Stimulated activated CD4-positive, alpha-beta T cell treated with anti-CD3 and anti-CD28 coated beads, Interleukin-15, amount 100 ng/mL, for 24 hours (primary cell): Measurements from ENCODE around the gene TSPAN14.

Source experiments
- DNase-seq: peaks from one replicate; pipeline ENCODE4 v3.0.0-alpha.2; 2020

The TSPAN14 gene

DNA sequence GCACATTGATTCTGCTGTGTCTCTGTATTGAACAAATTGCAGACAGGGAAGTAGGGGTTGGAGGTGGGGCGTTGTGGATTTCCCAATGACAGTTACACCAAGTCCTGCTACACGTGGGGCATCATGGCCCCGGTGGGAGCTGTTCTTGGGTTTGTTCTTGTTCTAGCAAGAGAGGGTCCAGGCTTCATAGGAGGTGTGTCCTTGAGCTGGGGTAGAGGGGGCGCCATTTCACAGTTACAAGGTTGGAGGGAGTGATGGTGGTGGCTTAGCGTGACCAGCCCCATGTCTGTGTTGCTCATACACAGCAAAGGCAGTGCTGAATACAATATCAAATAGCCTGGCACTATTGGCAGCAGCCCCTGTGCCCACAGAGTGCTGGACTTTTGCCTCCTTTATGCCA is 99.3 kb downstream of the TSPAN14 start:
- no peak for DNase-seq

DNA sequence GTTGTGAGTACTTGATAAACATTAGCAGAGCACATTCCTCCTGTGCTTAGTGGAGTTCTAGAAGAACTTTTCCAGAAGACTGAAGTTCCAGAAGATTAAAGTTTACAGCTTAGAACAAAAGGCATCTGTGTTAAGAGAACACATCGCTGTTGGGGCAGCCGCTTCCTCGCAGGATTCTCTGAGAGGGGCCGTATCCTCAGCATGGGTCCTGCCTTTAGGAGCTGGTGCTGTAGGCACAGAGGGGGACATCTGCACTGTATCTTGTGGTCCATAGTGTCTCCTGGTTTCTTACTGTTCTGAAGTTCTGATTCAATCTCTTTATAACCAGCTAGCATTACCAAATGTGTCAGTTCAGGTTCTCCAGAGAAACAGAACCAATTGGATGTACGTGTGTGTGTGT is 99.9 kb downstream of the TSPAN14 start:
- DNase-seq: no peak

DNA sequence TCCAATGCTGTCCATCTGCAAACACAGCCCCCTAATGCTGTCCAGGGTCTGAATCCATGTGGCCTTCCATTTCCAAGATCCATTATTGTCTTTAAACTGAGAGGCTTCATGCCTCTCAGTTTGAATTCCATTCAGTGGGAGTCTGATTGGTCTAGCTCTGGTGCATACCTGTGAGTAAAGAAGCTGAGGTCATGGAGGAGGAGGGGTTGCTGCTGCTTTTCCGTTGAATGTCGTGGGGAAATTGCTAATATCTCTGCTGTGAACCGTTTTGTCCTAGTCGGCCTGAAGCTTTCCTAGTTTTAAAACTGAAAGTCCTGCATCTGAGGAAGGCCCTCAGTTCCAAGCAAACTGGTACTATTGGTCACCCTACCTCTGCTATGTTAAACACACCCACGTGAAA is 101.3 kb downstream of the TSPAN14 start:
- no peak for DNase-seq

DNA sequence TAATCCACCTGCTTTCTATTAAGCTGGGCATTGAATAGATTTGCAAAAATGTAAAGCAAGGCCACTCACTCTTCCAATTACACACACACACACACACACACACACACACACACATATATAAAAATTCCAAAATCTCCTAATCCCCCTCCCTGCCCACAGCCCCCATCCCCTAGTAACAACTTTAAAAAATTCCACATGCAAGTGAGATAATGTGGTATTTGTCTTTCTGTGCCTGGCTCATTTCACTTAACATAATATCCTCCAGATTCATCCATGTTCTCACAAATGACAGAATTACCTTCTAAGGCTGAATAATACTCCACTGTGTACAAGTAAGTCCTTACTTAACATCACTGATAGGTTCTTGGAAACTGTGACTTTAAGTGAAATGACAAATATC is 107.8 kb downstream of the TSPAN14 start:
- no peak for DNase-seq

DNA sequence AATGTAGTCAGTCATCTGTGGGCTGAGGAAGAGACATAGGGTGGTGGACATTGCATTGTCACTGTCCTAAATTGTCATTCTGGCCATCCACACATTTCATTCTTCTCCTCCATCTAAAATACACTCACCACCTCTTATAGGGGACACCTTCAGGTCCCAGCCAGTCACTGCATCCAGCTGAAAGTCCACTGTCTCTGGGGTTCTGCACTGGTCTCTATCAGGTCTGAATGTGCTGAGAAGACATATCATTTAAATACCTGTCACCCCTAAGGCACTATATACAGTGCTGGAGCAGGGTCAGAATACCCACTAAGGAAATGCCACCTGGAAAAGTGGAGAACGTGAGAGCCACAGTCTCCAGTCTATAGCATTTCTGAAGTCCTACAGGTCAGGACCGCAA is 113.2 kb downstream of the TSPAN14 start:
- no peak for DNase-seq

DNA sequence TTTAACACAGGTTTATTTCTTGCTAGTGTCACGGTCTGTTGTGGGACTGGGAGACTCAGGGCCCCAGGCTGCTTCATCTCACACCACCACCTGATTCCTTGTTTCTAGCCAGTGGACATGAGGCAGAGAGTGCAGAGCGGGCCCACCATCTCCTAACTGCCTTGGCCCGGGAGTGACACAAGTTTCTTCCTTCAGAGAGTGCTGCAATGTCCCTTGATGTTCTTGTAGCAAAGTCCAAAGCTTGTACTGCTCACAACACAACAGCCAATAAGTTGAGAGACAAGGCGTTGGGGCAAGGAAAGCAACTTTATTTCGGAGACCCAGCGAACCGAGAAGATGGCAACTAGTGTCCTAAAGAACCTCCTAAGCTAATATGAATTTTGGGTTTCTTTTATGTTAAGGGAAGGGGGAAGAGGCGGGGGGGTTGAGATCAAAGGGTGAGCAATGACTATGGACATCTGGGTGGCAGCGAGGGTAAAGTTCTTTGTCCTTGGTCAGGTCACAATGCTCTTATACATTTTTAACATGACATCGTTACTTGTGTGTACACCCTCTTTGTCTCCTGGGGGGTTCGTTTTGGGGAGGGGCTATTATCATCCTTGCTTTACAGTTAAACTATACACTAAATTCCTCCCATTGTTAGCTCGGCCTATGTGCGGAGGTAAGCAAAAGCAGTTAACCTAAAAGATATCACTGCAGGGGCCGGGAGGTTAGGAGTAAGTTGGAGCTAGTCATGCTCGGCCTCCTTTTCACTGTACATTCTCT is 115.2 kb downstream of the TSPAN14 start:
- DNase-seq: no peak

DNA sequence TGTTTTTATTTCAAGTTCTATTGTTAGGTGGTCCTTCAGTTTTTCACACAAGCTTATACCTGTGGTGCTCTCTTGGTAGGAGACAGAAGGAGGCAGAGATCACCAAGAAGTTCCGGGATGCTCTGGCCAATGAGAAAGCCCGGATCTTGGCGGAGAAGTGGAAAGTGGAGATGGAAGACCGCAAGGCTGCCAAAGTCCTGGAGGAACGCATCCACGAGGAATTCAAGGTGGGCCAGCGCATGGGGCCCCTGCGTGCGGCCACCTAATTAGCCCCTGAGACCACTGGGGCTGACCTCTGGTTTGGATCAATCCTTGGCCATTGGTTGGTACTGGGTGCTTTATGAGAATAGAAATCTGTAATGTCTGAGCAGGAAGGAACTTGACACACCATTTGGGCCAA is 117.2 kb downstream of the TSPAN14 start:
- DNase-seq: no peak

DNA sequence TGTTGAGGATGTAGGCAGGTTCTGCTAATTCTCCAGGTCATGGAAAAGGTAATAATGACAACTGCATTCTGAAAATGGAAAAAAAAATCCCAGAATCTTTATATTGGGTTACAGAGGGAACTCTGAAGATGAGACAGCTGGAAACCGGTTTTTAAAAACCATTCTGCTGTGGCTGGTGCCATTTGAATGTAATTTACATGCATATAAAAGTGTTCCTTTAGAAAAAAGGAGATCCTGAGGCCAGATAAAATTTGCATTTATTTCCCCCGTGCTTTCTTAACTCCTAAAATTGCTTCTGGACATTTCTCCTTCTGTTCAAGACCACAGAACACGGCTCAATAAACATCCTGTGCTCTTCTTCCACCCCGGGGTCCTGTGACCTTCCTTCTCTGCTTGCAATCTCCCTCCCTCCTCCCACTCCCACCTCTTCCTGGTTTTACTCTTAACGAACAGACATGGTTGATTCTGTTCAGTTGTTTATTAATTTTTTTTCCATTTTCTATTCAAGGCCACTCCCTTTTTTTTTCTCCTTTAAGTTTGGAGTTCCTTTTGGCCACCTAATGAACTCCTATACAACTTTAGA is 125.2 kb downstream of the TSPAN14 start:
- no peak for DNase-seq

DNA sequence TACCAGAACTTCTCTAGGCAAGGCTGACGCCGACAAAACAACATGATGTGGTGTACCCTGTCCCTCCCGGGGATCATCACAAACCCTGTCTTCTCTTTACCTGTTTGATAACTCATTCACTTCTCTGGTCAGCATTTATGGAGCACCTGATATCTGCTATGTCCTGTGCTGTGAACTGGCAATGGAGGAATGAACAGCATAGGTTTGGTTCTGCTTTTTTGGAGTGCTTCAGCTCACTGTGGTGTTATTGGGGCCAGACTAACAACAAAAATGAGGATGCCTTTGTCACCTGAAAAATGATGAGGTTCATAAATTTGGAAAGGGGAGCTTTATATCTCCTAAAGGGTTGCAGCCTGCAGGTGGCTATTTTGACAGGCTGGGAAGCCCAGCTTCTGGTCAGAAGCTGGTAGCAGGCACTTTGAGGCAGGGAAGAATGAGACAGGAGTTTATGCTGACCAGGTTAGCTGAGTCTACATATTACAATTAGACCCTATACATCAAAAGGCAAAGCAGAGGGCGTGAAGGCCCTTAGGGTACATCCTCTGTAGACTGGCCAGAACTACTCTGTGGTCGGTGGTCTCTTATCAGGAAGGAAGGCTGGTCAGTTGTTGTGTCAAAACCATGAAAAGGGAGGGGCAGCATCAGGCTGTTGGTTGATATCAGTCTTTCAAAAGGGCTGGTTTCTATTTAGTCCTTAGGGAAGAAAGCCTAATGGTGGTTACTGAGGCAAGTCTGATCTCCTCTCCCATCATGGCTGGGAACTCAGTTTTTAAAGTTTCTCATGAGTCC is 125.9 kb downstream of the TSPAN14 start:
- DNase-seq: no peak

DNA sequence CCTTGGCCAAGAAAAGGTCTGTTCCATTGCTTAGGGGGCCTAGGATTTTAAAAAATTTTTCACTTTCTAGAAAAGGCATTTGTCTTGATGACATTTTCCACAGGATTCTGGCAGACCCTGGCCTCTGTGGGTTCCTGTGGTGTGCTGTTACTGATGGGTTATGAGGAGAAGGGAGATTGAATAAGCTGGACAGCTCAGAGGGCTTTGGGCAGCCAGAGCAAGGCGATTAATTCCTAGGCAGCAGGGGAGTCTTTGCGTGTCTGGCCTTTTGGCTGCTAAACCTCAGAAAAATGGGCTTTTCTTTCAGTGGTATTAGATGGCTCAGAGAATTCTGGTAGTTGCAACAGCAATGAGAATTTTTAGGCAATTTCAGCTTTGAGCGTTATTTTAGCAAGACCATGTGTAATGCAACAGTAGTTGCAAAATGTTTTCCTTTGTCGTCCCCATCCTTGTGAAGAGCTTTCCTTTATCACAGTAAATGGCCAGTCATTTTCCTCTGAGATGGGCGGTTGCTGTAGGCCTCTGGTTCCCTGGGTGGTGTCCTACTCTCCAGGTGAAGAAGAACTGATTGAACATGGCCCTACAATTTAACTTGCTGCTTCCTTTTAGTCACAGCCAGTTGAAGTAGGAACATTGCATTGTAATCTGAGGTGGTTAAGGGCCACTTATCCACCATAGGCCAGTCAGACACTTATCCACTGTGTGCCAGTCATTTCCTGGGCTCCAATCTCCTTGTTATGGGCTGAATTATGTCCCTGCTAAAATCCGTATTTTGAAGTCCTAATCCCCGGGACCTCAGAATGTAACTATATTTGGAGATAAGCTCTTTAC is 126.7 kb downstream of the TSPAN14 start:
- no peak for DNase-seq

DNA sequence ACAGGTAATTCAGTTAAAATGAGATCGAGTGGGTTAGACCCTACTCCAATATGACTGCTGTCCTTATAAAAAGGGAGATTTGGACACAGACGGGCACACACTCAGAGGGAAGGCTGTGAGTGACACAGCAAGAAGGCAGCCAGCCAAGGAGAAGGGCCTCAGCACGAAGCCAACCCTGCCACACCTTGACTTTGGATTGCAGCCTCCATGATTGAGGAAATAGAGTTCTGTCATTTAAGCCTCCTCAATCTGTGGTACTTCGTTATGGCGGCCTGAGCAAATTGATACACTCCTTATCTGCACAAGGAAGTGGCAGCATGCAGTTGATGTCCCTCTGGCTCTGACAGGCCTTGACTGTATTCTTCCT is 127.3 kb downstream of the TSPAN14 start:
- no peak for DNase-seq

DNA sequence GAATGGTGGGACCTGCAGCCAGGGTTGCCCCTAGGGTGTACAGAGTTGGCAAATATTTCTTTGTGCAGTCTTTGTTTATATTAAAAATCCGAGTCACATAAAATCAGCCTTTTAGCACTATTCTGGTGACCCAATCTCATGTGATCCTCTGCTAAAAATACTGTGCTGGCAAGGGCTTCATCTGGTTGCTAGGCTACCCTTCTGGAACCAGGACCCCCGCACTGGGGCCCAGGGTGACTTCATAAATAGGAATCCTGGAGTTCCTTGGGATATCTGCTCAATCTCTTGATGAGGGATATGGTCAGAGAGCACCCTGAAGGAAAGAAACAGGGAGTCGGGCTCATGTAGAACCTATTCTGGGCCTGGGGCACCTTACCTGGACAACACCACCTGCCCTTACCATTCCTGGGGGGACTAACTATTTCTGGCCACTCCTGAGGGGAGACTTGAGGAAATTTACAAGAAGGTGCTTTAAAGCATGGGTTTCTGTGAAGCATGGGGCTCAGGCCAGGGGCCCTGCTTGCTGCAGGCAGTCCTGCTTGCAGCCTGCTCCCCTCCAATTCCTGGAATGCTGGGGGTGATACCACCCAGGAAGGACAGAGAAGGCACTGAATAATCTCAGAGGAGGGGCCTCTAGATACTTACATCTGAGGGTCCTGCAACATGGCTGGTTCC is 128.3 kb downstream of the TSPAN14 start:
- no peak for DNase-seq
